NCI-H1694 treated with DMSO at 0.1 percent for 48 hours (cell line): ENCODE measurements around the gene SSPN.

Experiments used
- DNase-seq: peaks from one replicate; lab custom pipeline; 2025; lab: John Stamatoyannopoulos, UW

The SSPN gene

DNA sequence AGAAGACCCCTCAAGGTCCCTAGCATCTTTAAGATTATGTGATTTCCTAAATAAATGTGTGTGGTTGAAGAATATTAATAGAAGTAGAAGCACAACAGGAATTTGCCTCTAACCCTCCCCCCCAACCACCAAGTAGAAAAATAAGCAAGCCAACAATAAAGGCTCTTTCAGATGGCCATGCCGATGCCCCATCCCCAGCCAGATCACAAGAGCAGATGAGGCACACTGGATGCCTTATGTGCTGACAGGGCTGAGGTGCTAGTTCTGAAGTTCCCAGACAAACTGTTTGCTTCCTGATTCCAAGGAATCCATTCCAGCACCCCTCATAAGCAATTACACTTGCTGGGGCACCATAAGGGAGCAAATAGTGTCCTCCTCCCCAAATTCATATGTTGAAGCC, 90.0 kb downstream of the SSPN start:
- no peak for DNase-seq

DNA sequence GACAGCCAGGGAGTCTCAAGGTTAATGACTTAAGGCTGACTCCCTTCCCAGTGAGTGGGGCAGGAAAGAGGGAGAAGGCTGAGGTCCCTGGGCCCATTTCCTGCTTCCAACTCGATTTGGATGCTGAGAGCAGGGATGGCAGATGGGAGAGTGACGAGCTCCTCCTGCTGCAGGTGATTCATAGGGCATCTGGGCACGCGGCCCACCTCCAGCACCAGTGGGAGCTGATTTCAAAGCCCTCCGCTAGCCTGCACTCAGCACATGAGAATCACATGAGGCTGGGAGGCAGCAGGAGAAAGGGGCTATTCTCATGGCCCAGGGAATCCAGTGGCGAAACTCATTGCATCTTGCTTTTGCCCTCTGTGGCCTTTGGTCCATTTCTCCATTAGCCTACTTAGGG, 90.8 kb downstream of the SSPN start:
- DNase-seq: no peak

DNA sequence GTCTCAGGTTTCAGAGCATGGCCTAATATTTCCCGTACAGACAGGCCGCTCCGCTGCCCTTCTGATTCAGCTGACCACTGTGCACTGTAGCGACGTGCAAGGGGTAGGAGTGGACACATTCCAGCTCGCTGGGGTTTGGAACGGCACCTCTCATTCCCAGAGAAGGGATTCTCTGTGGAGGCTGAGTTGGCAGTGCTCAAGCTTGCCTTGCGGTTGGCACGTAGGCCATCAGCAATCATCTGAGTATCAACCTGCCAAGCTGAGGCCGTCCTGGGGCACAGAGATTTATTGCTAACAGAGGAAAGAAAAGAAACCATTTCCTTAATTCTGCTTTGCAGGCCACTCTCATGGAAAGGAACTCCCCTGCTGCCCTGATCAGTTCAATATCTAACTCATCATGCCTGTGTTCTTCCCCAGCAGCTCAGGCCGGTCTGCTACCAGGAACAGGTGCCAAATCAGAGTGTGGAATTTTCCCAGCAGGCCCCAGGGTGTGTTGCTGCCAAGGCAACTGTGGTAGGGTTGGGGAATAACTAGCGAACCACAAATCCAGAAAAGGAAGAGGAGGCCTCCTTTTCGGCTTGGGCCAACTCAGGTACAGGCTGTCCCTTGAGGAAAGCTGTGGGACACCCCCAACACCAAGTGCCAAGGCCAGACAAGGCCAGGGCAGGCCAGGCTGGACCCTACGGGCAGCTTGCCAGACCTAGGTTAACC, 92.5 kb downstream of the SSPN start:
- no peak for DNase-seq

DNA sequence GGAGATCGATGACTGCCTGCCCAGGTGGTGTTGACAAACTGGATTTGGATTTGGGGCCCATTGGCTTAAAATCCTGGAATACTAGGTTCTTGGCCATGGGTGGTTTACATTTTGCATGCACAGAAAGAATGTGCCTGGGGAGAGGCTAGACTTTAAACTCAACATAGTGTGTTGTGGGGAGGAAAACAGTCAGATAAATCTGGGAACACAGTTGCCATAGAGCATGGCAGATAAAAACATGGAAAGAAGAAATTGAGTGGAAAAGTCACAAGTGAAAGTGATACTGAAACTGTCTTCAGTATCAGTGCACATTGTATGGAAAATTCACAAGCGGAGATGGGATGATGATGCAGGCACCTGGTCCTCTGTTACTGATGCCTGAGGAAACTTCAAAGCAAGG, 95.2 kb downstream of the SSPN start:
- DNase-seq: no peak

DNA sequence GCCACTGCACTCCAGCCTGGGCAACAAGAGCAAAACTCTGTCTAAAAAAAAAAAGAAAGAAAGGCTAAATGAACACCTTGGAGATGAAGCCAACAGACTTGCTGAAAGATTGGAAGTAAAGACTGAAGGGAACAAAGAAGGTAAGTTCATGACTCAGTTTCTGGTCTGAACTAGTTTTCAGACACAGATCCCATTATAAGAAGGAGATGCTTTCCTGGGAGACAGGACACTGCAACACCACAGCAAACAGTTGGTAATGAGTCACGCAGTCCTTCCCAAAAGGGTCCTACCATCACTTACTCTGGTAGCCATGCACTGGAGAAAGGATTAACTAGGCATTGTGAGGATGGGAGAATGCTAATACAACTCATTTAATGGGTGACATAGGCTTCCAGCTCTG, 97.2 kb downstream of the SSPN start:
- no peak for DNase-seq

DNA sequence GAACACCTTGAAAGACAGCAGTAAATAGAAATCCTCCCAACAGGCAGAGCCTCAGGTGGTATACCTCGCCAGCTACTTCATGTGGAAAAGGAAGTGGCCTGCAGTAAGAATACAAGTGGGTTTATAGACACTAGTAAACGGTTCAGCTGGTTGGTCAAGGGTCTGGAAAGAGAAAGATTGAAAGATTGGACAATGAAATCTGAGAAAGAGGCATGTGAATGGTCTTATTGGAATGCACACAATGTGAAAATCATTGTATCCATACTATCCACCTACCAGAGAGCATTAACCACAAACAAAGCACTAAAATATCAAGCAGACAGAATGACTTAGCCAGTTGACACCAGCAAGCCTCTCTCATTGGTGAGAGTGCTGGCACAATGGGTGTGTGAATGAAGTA, 98.2 kb downstream of the SSPN start:
- no peak for DNase-seq

DNA sequence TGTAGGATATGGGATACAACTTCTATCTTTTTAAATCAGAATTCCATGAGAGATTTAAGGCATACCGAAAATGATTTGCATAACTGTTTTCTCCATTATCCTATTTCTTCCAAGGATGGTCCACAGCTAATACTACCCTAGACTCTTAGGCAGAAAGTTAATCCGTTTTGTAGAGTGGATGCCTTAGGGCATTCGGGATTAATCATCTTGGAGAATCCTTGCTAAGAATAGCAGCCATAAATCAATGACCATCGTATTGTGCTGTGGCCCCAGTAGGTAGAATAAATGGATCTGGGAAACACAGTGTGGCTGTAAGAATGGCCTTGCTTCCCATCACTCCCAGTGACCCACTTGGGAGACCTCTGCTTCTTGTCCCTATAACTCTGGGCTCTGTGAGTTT, 99.6 kb downstream of the SSPN start:
- DNase-seq: no peak

DNA sequence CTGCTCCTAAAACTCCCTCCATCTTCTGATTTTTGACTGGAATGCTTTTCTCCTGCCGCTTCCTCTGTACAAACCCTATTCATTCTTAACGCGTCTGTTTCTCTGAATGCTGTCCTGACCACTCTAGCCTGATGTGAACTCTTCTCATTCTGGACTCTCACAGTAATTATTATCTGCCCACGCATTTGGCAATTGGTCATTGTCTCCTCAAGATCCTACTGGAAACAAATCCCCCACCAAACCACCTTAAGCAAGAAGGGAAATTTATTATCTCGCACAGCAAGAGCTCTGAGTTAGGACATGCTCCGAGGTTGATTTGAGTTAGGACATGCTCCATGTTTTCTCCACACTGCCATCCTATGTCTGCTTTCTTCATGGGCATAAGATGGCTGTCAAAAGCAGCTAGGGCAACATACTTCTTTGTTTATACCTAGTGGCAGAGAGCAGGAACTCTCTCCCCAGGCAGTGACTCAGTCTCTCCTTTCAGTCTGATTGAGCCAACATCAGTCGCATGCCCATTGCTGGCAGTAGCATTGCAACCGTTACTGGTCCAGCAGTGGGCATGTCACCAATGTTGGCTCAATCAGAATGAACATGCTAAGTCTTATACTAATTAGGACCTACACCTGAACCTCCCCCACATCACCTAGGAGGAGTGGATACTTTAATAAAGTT, 102.2 kb downstream of the SSPN start:
- DNase-seq: no peak

DNA sequence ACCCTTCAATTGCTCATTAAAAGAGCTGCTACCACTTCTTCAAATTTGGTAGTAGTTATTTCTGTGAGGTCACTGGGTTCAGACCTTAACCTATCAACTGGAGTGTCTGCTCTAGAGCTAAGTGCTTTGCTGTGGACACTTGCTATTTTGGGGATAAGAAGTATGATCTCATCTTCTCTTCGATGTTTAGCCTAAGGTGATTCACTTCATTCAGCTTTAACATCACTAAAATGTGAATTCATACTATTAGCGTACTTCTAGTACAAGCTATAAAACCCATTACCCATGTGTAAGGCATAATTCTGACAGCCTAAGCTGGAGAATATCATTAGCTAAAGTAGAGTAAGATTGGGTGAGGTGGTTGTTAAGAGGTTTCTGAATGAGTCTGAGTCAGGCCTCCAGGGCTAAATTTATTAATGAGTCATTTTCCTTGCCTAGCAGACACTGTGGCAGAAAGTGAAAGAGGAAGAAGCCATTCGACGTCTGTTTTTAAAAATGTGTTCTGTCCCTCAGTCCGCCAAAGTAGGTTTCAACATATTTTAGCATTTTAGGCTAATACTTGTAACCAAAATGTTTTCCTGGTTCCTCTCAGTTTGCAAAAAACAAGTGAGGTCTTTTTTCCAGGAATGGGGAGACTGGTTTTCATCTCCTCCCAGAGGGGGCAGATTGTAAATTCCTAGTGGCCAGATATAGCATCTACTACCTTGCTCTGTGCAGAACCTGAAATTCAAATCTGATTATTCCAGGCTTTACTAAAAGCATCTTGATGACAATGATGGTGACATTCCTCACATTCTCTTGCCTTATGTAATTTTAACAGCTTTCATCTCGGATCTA, 103.6 kb downstream of the SSPN start:
- no peak for DNase-seq

DNA sequence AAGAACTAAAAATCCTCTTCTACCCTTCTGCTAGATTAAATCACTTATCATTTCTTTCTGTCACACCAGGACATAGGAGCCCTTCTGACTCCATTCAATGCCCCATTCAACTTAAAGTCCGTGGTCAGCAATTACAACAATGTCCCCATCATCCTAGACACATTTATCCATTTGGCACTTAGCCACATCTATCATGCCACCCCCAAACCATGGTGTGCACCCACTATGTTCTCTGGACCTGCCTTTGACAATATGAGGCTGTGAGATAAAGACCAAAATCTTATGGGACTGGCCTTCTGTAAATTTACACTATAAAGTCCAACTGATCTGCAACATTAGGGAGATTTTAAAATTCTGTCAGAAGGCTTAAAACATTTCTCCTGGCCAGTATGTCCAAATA, 104.4 kb downstream of the SSPN start:
- no peak for DNase-seq
